Fibroblast of mammary gland (primary cell): ENCODE measurements around the gene LRRC52.
"Not testable (repeated sequence)": the region's sequence is repeated elsewhere in the genome, so short reads cannot be mapped to it uniquely, and the experiment has no call there.

Experiments used
- DNase-seq: peaks from one replicate; pipeline ENCODE4 v3.0.0-alpha.2; 2010; ENCODE audit warnings: low read depth
- H3K4me3 ChIP-seq: 2 replicates; pipeline ENCODE4 v1.5.1; 2011; ENCODE audit warnings: low read depth, mild to moderate bottlenecking, low read length, moderate library complexity; ENCODE audit not compliant: control insufficient read depth
- CTCF ChIP-seq: conservative IDR thresholded peaks from 2 replicates; pipeline ENCODE4 v1.5.1; 2011; ENCODE audit warnings: low read depth, low read length, inconsistent platforms; ENCODE audit not compliant: control insufficient read depth, insufficient read depth

Gene LRRC52

GRCh38 chr1:165575468-165576099 is 31.8 kb downstream of the LRRC52 start:
- DNase-seq = no peak
- H3K4me3 ChIP-seq = no peak overlapping the region
- TF ChIP-seq CTCF = no peak

- no peak for DNase-seq
- no peak overlapping the region for H3K4me3 ChIP-seq
- TF ChIP-seq CTCF = no peak
These were observed 32.7 kb downstream of the LRRC52 start for GRCh38 chr1:165576536-165576935.

GRCh38 chr1:165577707-165578106 is 33.9 kb downstream of the LRRC52 start:
- no peak overlapping the region for H3K4me3 ChIP-seq
- DNase-seq = no peak
- no peak for TF ChIP-seq CTCF

- peak; percentile 35 for DNase-seq
- H3K4me3 ChIP-seq = no peak overlapping the region
- no peak for TF ChIP-seq CTCF
These were observed 37.4 kb downstream of the LRRC52 start for GRCh38 chr1:165580931-165581871.

GRCh38 chr1:165581926-165582325 is 38.1 kb downstream of the LRRC52 start:
- no peak for TF ChIP-seq CTCF
- no peak overlapping the region for H3K4me3 ChIP-seq
- no peak for DNase-seq

- H3K4me3 ChIP-seq = no peak overlapping the region
- TF ChIP-seq CTCF = no peak
- no peak for DNase-seq
These were observed 42.6 kb downstream of the LRRC52 start for GRCh38 chr1:165586398-165586797.

- H3K4me3 ChIP-seq, DNase-seq: not testable (repeated sequence)
These were observed 47.6 kb downstream of the LRRC52 start for GRCh38 chr1:165591391-165591790.
